Femur (tissue), 1 donor: ENCODE measurements around the gene N4BP2L2.

Source experiments
- DNase-seq: peaks from one replicate; pipeline ENCODE4 v3.0.0-alpha.2; 2017

The N4BP2L2 gene

GRCh38 chr13:32528358-32528757, 10.2 kb downstream of the N4BP2L2 start:
- DNase-seq, result no peak

- no peak for DNase-seq
These were observed 11.4 kb downstream of the N4BP2L2 start for GRCh38 chr13:32527151-32527550.

GRCh38 chr13:32525766-32526165, 12.8 kb downstream of the N4BP2L2 start:
- no peak for DNase-seq

GRCh38 chr13:32515246-32515645, 23.3 kb downstream of the N4BP2L2 start:
- DNase-seq, result no peak

DNA sequence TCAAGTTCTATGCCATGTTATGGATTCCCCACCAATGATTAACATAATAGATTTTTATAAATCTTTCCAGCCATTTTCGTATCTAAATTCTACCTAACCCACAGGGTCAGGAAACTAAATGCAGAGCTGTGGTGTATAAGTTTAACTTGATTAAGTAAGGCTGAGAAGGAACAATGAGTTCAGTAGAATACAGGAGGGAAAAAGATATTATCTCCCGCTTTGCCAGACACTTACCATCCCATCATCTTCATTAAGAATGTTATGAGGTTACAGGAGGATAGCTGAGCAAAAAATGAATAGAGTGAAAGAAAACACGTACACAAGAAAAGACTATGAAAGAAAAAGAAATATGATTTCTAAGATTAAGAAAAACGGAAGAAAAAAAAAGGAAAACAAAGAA, 27.1 kb downstream of the N4BP2L2 start:
- DNase-seq, result no peak

- no peak for DNase-seq
These were observed 33.7 kb downstream of the N4BP2L2 start for GRCh38 chr13:32504876-32505275.

DNA sequence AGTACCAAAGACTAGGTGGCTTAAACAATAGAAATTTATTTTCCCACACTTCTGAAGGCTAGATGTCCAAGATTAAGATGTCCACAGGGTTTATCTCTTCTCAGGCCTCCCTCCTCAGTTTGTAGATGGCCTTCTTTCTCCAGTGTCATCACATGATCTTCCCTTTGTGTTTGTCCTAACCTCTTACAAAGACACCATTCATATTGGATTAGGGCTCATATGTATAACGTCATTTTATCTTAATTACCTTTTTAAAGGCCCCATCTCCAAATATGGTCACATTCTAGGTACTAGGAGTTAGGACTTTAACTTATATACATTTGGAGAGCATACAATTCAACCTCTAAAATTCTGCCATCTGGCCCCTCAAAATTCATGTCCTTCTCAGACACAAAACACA, 34.3 kb downstream of the N4BP2L2 start:
- no peak for DNase-seq

GRCh38 chr13:32503727-32504126, 34.9 kb downstream of the N4BP2L2 start:
- DNase-seq, result no peak

DNA sequence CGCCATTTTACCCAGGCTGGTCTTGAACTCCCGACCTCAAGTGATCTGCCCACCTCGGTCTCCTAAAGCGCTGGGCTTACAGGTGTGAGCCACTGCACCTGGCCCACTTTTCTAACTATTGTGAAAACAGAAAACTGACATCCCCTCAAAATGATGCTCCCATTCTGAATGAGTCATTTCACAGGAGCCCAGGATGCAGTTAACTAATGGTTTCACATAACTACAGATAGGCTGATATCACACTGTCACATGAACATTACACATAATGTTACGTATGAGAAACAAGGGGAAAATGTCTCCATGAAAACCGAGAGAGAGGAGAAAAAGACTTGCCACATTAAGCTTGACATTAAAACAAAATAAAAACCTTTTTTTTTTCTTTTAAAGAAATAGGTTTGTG, 37.5 kb downstream of the N4BP2L2 start:
- DNase-seq, result no peak

DNA sequence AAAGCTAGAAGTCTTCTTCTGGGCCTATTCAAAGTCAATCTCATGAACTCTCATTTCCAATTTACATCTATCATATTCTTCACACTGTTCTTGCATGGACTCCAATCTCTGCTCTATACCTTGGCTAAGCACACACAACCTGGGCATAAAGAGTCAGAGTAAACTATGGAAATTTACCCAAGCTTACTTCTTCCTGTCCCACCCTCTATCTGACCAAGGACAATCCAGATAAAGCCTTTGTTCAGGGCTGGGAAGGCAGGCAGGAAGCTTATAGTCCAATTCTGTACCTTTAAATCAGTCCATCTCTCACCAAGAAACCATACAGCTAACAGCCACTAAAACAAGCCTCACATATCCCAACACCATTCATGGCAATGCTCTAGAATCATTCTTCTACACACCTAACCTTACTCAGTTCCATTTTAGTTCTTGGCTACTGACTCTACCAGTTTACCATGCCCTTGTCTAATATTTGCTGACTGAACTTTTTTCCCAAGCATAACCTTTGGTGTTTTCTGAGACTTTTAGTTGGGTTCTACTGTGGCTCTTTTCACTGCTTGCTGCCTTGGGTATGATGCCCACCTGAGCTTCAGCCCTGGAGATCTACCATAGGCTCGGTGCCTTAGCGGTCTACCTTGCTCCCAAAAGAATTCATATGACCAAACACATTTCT, 38.9 kb downstream of the N4BP2L2 start:
- no peak for DNase-seq

- DNase-seq, result no peak
These were observed 41.0 kb downstream of the N4BP2L2 start for GRCh38 chr13:32497589-32497988.

DNA sequence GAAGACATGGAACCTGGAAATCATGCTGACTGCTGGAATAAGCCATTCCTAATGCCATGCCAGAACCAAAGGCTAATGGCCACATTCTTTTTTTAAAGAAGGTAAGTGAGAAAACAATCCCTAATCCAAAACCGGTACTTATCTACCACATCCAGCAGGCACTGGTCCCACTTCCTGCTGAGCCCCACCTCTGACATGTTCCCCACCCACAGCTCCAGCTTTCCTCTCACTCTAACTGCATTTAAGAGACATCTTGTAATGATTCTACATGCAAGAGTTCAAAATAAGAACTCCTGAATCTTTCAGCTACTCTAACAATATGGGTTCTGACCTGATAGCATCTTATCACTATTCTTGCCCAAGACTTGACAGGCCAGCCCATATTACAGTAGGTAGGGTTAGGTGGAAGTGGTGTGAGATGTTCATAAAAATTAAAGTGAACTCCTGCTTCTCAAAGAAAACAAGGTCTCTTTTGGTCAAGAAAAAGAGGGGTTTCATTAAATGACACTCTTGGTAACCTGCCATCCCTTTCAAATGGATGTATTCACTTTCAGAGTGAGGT, 41.9 kb downstream of the N4BP2L2 start:
- DNase-seq, result no peak

GRCh38 chr13:32495841-32496240, 42.8 kb downstream of the N4BP2L2 start:
- no peak for DNase-seq

- DNase-seq, result no peak
These were observed 43.2 kb downstream of the N4BP2L2 start for GRCh38 chr13:32495429-32495828.

GRCh38 chr13:32491028-32491427, 47.6 kb downstream of the N4BP2L2 start:
- DNase-seq, result no peak

DNA sequence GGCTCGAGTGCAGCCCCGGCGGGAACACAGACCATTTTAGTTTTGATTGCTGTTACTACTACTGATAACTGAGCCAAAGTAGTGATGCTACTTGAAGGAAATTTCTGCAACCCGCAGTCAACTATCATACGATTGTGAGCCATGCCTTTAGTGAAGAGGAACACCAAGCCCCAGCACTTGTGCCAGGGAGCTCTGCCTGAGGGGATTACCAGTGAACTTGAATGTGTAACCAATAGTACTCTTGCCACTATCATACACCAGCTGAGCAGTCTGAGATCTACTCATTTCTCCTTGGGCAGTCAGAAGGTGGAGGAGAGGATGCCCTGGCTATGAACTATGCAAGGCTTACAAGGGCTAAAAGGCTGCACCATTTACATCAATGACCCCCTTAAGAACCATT, 61.7 kb downstream of the N4BP2L2 start:
- no peak for DNase-seq

DNA sequence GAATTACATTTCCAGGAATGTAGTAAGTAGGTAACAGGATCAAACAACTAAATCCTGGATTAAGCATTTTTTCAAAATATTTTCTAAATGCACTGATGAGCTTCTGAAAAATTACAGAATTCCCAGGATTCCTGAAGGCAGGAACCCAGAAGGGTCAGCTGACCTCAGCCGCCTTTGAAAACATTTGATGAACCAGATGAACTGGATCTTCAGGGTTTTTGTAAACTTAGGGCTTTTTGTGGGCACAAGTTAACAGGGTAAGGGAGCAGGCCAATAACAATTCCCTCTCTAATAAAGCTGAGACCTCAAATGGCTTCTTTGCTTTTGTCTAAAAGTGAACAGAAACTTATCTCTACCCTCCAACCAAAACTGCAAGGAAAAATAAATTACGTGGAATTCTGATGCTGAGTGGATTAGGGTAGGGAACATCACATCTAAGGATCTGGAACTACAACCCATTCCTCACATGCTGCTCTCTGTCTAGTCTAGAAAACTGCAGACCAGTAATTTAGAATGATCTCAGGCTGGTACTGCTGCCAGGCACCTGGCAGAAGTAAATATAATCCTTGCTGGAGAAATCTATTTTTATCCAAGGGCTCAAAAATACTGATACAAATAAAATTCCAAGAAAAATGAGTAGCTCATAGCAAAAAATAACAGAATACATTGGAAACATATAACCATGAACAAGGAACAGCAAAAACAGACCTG, 62.4 kb downstream of the N4BP2L2 start:
- no peak for DNase-seq

DNA sequence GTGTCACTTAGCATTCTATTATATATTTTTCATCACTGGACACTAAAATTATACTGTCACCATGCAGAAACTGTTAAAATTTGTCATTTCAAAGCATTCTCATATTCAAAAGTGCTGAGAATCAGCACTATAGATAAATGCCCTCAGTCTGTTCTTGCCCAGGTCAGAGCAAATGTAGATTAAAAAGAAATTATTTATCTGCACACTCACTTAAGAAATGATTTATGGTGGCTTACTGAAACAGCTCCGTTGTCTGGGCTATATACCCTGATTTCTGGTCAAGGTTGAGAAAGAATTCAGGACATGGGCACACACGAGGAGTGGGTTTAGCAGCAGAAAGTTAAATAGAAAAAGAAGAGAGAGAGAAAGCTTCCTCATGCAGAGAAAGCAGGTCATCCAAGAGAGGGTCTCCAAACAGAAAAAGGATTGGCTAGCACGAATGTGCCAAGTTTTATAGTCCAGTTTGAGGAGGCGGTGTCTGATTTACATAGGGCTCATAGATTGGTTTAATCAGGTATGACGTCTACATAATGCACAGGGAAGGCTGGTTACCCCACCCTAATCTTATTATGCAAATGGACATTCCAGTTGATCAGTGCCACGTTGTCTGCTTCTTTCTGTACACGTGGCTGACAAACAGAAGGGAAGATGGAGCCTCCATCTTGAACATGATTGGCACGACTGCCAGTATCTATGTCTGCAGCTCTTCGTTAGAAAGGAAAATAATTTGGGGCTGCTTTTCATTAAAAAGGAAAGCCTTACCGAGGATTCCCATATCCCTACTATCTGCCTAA, 63.4 kb downstream of the N4BP2L2 start:
- no peak for DNase-seq

DNA sequence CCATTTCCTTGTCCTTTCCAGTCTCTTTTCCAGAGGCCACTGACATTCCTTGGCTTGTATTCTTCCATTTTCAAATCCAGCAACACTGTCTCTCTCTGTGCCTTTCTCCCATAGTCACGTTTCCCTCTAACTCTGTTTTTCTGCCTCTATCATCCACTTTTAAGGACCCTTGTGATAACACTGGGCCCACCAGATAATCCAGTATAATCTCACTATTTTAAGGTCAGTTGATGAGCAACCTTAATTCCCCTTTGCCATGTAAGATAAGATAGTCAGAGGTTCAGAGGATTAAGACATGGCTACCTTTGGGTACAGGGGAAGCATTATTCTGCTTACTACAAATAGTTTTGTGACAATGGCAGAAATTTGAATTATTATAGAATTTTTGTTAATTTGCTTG, 64.9 kb downstream of the N4BP2L2 start:
- DNase-seq, result no peak

DNA sequence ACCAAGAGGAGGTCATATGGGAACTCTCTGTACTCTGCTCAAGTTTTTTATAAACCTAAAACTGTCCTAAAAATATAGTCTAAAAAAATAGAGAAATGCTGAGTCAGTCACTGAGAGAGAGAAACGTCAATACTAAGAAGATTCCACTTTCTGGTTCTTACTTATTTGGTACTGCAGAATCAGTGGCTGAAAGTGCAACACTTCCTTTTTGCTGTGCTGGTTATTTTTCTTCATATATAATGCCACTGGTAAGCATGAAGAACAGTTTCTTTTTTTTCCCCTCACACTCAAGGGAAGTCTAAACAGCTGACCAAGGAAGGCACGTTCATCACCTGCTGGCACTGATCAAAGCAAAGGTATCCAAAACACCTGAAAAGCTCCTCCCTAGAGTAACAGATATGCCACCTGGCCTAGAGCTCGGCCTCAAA, 66.4 kb downstream of the N4BP2L2 start:
- DNase-seq, result no peak

GRCh38 chr13:32471187-32471922, 67.2 kb downstream of the N4BP2L2 start:
- DNase-seq, result peak; percentile 78

GRCh38 chr13:32468502-32469142, 70.0 kb downstream of the N4BP2L2 start:
- no peak for DNase-seq
